Measurements from ENCODE around the gene WBP2NL. TPM values are rescaled to one million over a fixed set of nuclear protein-coding genes. Genes with fewer than 3 reads are reported as not detected.
A peak's percentile ranks its signal among the peaks of the same experiment; 100 is the strongest.

WBP2NL gene
- total RNA-seq, 3 donors from 2014 or later (not counting 1 experiment from before 2014, with no cell fraction given): 1.7 to 3.6 (median 3.0) TPM

DNA sequence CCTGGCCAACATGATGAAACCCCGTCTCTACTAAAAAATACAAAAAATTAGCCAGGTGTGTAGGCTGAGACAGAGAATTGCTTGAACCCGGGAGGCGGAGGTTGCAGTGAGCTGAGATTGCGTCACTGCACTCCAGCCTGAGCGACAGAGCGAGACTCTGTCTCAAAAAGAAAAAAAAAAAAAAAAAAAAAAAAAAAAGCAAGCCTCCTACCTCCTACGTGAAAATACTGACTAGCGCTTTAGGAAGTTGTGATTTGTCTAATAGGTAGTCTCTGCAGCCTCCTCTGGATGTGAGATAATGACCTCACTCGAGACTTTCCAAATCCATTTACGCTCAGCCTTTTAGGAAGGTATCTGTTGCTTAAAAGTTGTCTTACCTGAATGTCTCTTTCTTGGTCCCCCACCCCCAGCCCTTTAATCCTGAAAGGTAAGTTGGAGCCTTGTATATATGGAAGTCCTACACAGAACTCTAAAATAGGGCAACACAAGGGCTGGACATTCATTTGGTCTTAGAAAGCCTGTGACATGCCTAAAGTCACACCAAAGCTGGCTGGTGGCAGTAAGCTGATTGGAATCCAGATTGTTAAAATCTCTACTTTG lies 23.8 kb upstream of the WBP2NL start:
- peak overlapping the region; percentile 13 for H3K4me3 Mint-ChIP-seq
- peaks cover 6 to 10% of the 10 kb centered on the region in 2 donors for H3K4me1 Mint-ChIP-seq
- no peaks in the 10 kb centered on the region for H3K36me3 ChIP-seq (ENCODE audit: control insufficient read depth, insufficient read depth, low read length)

DNA sequence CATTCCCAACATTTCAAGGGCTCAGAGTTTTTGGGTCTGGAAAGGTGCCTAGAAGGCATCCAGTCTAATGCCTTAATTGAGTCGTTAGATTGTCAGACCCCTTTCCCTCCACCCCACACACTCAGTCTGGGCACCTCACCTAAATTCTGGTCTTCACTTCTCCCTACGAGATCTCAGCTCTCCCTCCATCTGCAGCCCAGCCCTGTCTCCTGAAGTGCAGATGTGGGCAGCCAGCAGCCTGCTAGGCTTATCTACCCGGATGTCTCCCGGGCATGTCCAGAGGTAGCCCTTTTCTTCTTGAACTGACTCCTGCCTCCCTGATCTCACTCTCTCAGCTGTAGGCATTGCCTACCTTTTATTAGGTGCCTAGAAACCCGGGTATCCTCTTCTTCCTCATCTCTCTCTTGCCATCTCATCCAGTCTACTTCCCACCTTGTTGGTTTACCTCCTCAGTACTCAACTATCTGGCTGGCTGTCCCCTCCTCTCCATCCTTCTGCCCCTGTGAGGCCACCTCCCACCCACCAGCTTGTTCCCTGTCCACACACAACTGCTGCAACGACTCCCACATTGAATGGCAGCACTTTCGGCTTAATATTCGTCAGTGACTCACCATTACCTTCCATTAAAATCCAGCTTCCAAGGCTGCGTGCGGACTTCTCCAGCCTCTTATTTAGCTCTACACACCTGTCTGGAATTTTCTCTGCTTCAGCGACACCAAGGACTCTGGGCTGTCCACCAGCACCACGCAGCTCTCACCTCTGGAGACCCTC lies 23.1 kb upstream of the WBP2NL start:
- DNase-seq: no peak
- TF ChIP-seq, protein P1, sequence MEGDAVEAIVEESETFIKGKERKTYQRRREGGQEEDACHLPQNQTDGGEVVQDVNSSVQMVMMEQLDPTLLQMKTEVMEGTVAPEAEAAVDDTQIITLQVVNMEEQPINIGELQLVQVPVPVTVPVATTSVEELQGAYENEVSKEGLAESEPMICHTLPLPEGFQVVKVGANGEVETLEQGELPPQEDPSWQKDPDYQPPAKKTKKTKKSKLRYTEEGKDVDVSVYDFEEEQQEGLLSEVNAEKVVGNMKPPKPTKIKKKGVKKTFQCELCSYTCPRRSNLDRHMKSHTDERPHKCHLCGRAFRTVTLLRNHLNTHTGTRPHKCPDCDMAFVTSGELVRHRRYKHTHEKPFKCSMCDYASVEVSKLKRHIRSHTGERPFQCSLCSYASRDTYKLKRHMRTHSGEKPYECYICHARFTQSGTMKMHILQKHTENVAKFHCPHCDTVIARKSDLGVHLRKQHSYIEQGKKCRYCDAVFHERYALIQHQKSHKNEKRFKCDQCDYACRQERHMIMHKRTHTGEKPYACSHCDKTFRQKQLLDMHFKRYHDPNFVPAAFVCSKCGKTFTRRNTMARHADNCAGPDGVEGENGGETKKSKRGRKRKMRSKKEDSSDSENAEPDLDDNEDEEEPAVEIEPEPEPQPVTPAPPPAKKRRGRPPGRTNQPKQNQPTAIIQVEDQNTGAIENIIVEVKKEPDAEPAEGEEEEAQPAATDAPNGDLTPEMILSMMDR (IDR thresholded peaks at IDR 0.05): no peak
- no peaks in the 10 kb centered on the region for H3K36me3 ChIP-seq (ENCODE audit: control insufficient read depth, insufficient read depth, low read length)
- WGBS (ENCODE audit: insufficient coverage): 78% methylated on average over 12 of the region's 12 CpGs
- peak overlapping the region; percentile 70 for H3K4me3 Mint-ChIP-seq
- H3K27ac Mint-ChIP-seq: no peak overlapping the region
- no peak overlapping the region for H3K4me3 ChIP-seq (ENCODE audit: low read length)
- H3K27me3 ChIP-seq (ENCODE audit: control insufficient read depth, insufficient read depth, low read length): peaks cover 19% of the 10 kb centered on the region
- no peak for ATAC-seq
- intact Hi-C loops (cut with micrococcal nuclease): no loop called here
- H3K27me3 Mint-ChIP-seq (ENCODE audit: low read depth in 2 of 2): peaks cover 29 to 41% of the 10 kb centered on the region in 2 donors
- peaks cover 10% of the 10 kb centered on the region for H3K4me1 ChIP-seq (ENCODE audit: control insufficient read depth, insufficient read depth, low read length)
- H3K9me3 Mint-ChIP-seq: no peaks in the 10 kb centered on the region
- H3K36me3 Mint-ChIP-seq: no peaks in the 10 kb centered on the region
- H3K4me1 Mint-ChIP-seq: peaks cover 6 to 10% of the 10 kb centered on the region in 2 donors
- no peaks in the 10 kb centered on the region for H3K9me3 ChIP-seq (ENCODE audit: control insufficient read depth, insufficient read depth, low read length)
- no peak overlapping the region for H3K27ac ChIP-seq (ENCODE audit: low read length)

More for the DNA sequence above, 23.8 kb upstream of the WBP2NL start:
- no peak overlapping the region for H3K27ac Mint-ChIP-seq
- H3K36me3 Mint-ChIP-seq: no peaks in the 10 kb centered on the region
- H3K4me3 ChIP-seq (ENCODE audit: low read length): no peak overlapping the region
- peaks cover 10% of the 10 kb centered on the region for H3K4me1 ChIP-seq (ENCODE audit: control insufficient read depth, insufficient read depth, low read length)
- no peak overlapping the region for H3K27ac ChIP-seq (ENCODE audit: low read length)
- DNase-seq (no peak), ATAC-seq (no peak)
- TF ChIP-seq, protein P1 (IDR thresholded peaks at IDR 0.05): no peak
- 91% methylated on average over 4 of the region's 10 CpGs for WGBS (ENCODE audit: insufficient coverage)
- intact Hi-C loops (cut with micrococcal nuclease): no loop called here
- H3K9me3 ChIP-seq (ENCODE audit: control insufficient read depth, insufficient read depth, low read length): no peaks in the 10 kb centered on the region
- H3K9me3 Mint-ChIP-seq: no peaks in the 10 kb centered on the region
- peaks cover 29 to 41% of the 10 kb centered on the region in 2 donors for H3K27me3 Mint-ChIP-seq (ENCODE audit: low read depth in 2 of 2)
- H3K27me3 ChIP-seq (ENCODE audit: control insufficient read depth, insufficient read depth, low read length): peaks cover 19% of the 10 kb centered on the region

DNA sequence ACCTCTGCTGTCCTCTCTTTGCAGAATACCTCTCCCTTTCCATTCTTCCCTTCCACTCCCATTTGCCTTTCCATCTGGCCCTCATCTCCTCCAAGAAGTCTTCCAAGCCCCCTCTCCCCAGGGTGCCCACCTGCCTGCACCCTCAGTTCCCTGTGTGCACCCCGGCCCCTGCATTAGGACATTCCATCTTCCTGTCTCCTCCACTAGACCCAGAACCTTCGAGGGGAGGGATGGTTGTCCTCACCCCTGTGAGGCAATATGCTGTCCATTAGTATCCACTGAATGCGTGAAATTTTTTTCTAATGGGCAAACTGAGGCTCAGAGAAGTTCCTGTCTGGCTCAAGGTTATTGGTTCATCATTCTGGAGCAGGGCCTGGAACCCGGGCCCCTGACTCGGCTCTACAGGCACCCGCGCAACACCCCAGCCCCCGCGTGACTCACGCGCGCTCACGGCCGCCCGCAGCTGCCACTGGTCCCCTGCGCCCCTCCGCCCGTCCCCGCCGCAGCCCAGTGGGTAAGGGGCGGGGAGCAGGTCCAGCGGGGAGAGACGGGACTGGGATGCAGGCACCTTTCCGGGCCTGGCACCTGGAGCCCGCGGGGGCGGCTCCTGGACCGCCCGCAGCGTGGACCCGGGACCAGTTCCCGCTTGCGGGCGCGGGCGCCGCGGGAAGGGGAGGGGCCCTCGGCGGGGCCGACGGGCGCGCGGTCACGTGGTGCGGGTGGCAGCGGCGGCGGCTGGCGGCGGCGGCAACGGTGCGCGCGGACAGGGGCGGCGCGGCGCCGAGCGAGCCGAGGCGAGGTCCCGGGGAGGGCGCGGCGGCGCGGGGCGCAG lies 22.3 kb upstream of the WBP2NL start:
- intact Hi-C loops (cut with micrococcal nuclease): no loop called here
- H3K27ac ChIP-seq (ENCODE audit: low read length): no peak overlapping the region
- H3K4me3 ChIP-seq (ENCODE audit: low read length): no peak overlapping the region
- TF ChIP-seq, protein P1 (IDR thresholded peaks at IDR 0.05): no peak
- no peaks in the 10 kb centered on the region for H3K9me3 Mint-ChIP-seq
- H3K4me3 Mint-ChIP-seq: peak overlapping the region; percentile 70
- peaks cover 10% of the 10 kb centered on the region for H3K4me1 ChIP-seq (ENCODE audit: control insufficient read depth, insufficient read depth, low read length)
- no peak overlapping the region for H3K27ac Mint-ChIP-seq
- H3K27me3 Mint-ChIP-seq (ENCODE audit: low read depth in 2 of 2): peaks cover 29 to 41% of the 10 kb centered on the region in 2 donors
- WGBS (ENCODE audit: insufficient coverage): 2% methylated on average over 72 of the region's 72 CpGs
- ATAC-seq: peak in 2 of 3 donors; percentile 74
- H3K9me3 ChIP-seq (ENCODE audit: control insufficient read depth, insufficient read depth, low read length): no peaks in the 10 kb centered on the region
- peaks cover 19% of the 10 kb centered on the region for H3K27me3 ChIP-seq (ENCODE audit: control insufficient read depth, insufficient read depth, low read length)
- no peaks in the 10 kb centered on the region for H3K36me3 ChIP-seq (ENCODE audit: control insufficient read depth, insufficient read depth, low read length)
- peak; percentile 22 to 65 for DNase-seq
- no peaks in the 10 kb centered on the region for H3K36me3 Mint-ChIP-seq
- peaks cover 6 to 10% of the 10 kb centered on the region in 2 donors for H3K4me1 Mint-ChIP-seq

Data from natural killer cell (primary cell).